Astrocyte of the spinal cord (primary cell): ENCODE results near the gene LGR6.

Experiments used
- DNase-seq: peaks from one replicate; pipeline ENCODE4 v3.0.0; 2011; ENCODE audit warnings: low read depth, low spot score
- H3K4me3 ChIP-seq: 2 replicates; pipeline ENCODE4 v1.5.1; 2011; ENCODE audit warnings: low read depth, mild to moderate bottlenecking, low read length, moderate library complexity
- CTCF ChIP-seq: IDR thresholded peaks from 2 replicates; pipeline ENCODE4 v1.5.1; 2012; ENCODE audit warnings: low read depth, mild to moderate bottlenecking, low read length, inconsistent platforms
- in situ Hi-C: cut with HindIII; loops from 2 replicates; pipeline ENCODE4 v1.10.0; 2017; ENCODE audit warnings: low sequenced_read_pairs

LGR6 gene

GRCh38 chr1:202221911-202222909 is 28.6 kb downstream of the LGR6 start:
- in situ Hi-C loops: loop anchor here (25.0 kb wide), 1 partner anchor 90 kb away; no protein-coding TSS in a partner anchor
- DNase-seq: no peak
- H3K4me3 ChIP-seq: no peak overlapping the region
- no peak for TF ChIP-seq CTCF

- no peak for TF ChIP-seq CTCF
- in situ Hi-C loops: loop anchor here (25.0 kb wide), 1 partner anchor 89 kb away; no protein-coding TSS in a partner anchor
- no peak for DNase-seq
- H3K4me3 ChIP-seq: no peak overlapping the region
Measured at GRCh38 chr1:202223121-202223860, 29.7 kb downstream of the LGR6 start.

GRCh38 chr1:202224453-202224852 is 30.9 kb downstream of the LGR6 start:
- no peak overlapping the region for H3K4me3 ChIP-seq
- DNase-seq: no peak
- in situ Hi-C loops: loop anchor here (25.0 kb wide), 1 partner anchor 88 kb away; no protein-coding TSS in a partner anchor
- no peak for TF ChIP-seq CTCF

DNA sequence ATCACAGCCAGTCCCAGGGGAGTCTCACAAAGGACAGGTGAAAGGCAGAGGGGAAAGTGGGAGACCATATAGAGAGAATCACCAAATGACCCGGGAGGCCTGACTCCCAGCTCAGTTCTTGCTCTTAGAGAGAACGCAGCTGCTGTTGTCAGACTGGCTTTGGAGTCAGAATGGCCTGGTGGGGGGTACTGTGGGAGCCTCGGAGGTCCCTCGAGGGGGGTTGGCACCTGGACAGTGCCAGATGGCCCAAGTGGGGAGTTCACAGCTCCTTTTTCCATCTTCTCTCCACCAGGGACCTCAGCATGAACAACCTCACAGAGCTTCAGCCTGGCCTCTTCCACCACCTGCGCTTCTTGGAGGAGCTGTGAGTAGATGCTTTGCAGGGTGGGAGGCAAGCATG is 31.5 kb downstream of the LGR6 start:
- no peak for DNase-seq
- in situ Hi-C loops: no loop called here
- TF ChIP-seq CTCF: no peak
- H3K4me3 ChIP-seq: no peak overlapping the region

DNA sequence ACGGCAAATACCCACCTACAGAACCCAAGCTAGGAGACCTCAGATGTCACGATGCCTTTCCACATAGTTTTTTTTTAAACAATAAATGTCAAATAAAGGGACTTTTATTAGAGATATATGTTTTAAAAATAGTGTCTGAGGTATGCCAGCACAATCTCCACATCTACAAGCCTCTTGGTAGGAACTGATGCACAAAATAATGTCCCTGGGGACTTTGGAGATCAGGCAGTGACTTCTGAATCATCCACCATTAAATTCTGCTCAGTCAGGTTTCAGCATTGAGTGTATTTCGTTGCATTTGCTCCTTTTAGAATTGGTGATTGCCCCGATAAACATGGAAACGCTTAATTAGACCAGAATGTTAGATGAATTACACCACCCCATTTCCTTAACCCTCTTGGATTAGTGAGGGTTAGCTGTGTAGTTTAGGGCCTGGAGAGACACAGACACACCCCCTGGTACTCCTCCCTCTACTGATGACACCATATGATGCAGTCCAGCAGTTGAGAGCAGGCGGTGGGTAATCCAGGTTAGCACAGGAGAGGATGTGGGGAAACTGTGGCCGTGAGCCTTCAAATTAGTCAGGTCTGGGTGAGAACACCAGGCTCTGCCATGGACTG is 33.6 kb downstream of the LGR6 start:
- no peak overlapping the region for H3K4me3 ChIP-seq
- in situ Hi-C loops: no loop called here
- no peak for DNase-seq
- TF ChIP-seq CTCF: no peak

GRCh38 chr1:202227997-202228401 is 34.4 kb downstream of the LGR6 start:
- in situ Hi-C loops: no loop called here

More at GRCh38 chr1:202227997-202228401, 34.4 kb downstream of the LGR6 start:
- H3K4me3 ChIP-seq: no peak overlapping the region
- DNase-seq: no peak
- no peak for TF ChIP-seq CTCF
